IMR-90 (cell line): ENCODE data around the gene CCR6. TPM values are rescaled to one million over a fixed set of nuclear protein-coding genes. Genes with fewer than 3 reads are reported as not detected.

Source experiments
- polyA plus RNA-seq, 3 experiments: library from polyadenylated mRNA; depleted of rRNA; stranded (reverse); fragments of >200 nt; gene quantifications; 2 replicates each; pipeline ENCODE4 v1.2.3, GENCODE V29; 2012; ENCODE audit warnings: low replicate concordance in 1 of 3
- total RNA-seq: library from RNA; depleted of rRNA; stranded (reverse); fragments of >200 nt; gene quantifications from 2 replicates; pipeline ENCODE4 v1.2.3, GENCODE V29; 2012; rRNA removed

Gene CCR6
- total and polyA plus RNA-seq, 2 of the 4 experiments (the other 2 are of a cell fraction) = not detected

Other genes starting within 250 kb of the CCR6 start
- gene RNASET2, start 166.5 kb upstream of the CCR6 start, total RNA-seq = 13.6 and 14.2 TPM in 2 replicates
- gene RNASET2, start 166.5 kb upstream of the CCR6 start, polyA plus RNA-seq (2012; rRNA removed) = 23.6 and 24.9 TPM in 2 replicates
- gene CEP43, start 123.7 kb upstream of the CCR6 start, total RNA-seq = 8.6 and 19.4 TPM in 2 replicates
- 8.5 and 10.7 TPM in 2 replicates for gene CEP43, start 123.7 kb upstream of the CCR6 start, polyA plus RNA-seq (2012; rRNA removed)
- not detected in 2 replicates for gene GPR31, start 34.9 kb downstream of the CCR6 start, total RNA-seq
- not detected in 2 replicates for gene GPR31, start 34.9 kb downstream of the CCR6 start, polyA plus RNA-seq (2012; rRNA removed)
- gene UNC93A, start 168.2 kb downstream of the CCR6 start, total RNA-seq = not detected in 2 replicates
- gene UNC93A, start 168.2 kb downstream of the CCR6 start, polyA plus RNA-seq (2012; rRNA removed) = not detected in 2 replicates
- not detected in 2 replicates for gene TTLL2, start 202.0 kb downstream of the CCR6 start, total RNA-seq
- gene TTLL2, start 202.0 kb downstream of the CCR6 start, polyA plus RNA-seq (2012; rRNA removed) = not detected in 2 replicates